Measurements from ENCODE around the gene APOBR. TPM values are rescaled to one million over a fixed set of nuclear protein-coding genes. Genes with fewer than 3 reads are reported as not detected.

APOBR gene
- total RNA-seq, 2 experiments from 2014 or later = 0.47 to 3.4 TPM

GRCh38 chr16:28520672-28521071, 26.2 kb downstream of the APOBR start:
- peaks cover 14% of the 10 kb centered on the region for H3K4me1 ChIP-seq (ENCODE audit: insufficient read depth, low read length, poor library complexity, severe bottlenecking)
- H4K20me1 ChIP-seq (ENCODE audit: insufficient read depth, low read length) = no peaks in the 10 kb centered on the region
- intact Hi-C loops (cut with micrococcal nuclease; ENCODE audit: unreplicated experiment) = no loop called here
- no peak overlapping the region for H3K4me2 ChIP-seq (ENCODE audit: low read length)
- TF ChIP-seq CTCF (conservative IDR thresholded peaks at IDR 0.05; ENCODE audit: low read length) = no peak
- TF ChIP-seq EZH2phosphoT487 (IDR thresholded peaks at IDR 0.05; ENCODE audit: borderline replicate concordance, low read depth, low read length) = no peak
- H3K27ac ChIP-seq (ENCODE audit: low read depth, low read length, poor library complexity, severe bottlenecking) = no peak overlapping the region
- H3K9me3 ChIP-seq (ENCODE audit: low read length) = no peaks in the 10 kb centered on the region
- ChIA-PET CTCF (ENCODE audit: unreplicated experiment) (no interaction called here), POLR2A (no interaction called here)
- H3K79me2 ChIP-seq (ENCODE audit: insufficient read depth, low read depth, low read length) = no peaks in the 10 kb centered on the region
- DNase-seq (ENCODE audit: low spot score) = no peak
- H3K36me3 ChIP-seq (ENCODE audit: insufficient read depth, low read length) = no peaks in the 10 kb centered on the region
- H3K9me2 ChIP-seq (ENCODE audit: insufficient read depth, low read length) = no peaks in the 10 kb centered on the region
- no peak overlapping the region for H2AFZ ChIP-seq (ENCODE audit: low read length)
- H3K4me3 ChIP-seq (ENCODE audit: low read depth, low read length, poor library complexity, severe bottlenecking) = no peak overlapping the region
- BruUV-seq (replicated peaks) = no TSS peak

GRCh38 chr16:28521436-28521835, 27.0 kb downstream of the APOBR start:
- H3K4me2 ChIP-seq (ENCODE audit: low read length) = no peak overlapping the region

More at GRCh38 chr16:28521436-28521835, 27.0 kb downstream of the APOBR start:
- Histone ChIP-seq H3K4me1 (ENCODE audit: insufficient read depth, low read length, poor library complexity, severe bottlenecking) (peaks cover 14% of the 10 kb centered on the region), H2AFZ (ENCODE audit: low read length) (no peak overlapping the region), H4K20me1 (ENCODE audit: insufficient read depth, low read length) (no peaks in the 10 kb centered on the region), H3K4me3 (ENCODE audit: low read depth, low read length, poor library complexity, severe bottlenecking) (no peak overlapping the region), H3K9me2 (ENCODE audit: insufficient read depth, low read length) (no peaks in the 10 kb centered on the region), H3K79me2 (ENCODE audit: insufficient read depth, low read depth, low read length) (no peaks in the 10 kb centered on the region), H3K36me3 (ENCODE audit: insufficient read depth, low read length) (no peaks in the 10 kb centered on the region), H3K27ac (ENCODE audit: low read depth, low read length, poor library complexity, severe bottlenecking) (no peak overlapping the region), H3K9me3 (ENCODE audit: low read length) (no peaks in the 10 kb centered on the region)
- intact Hi-C loops (cut with micrococcal nuclease; ENCODE audit: unreplicated experiment) = no loop called here
- peak; percentile 39 for DNase-seq (ENCODE audit: low spot score)
- BruUV-seq (replicated peaks) = no TSS peak
- ChIA-PET CTCF (ENCODE audit: unreplicated experiment) (no interaction called here), POLR2A (interaction anchor here (0.6 kb wide), 1 partner anchor 1804 kb away, joined by 3 read pairs; no protein-coding TSS in a partner anchor)
- TF ChIP-seq CTCF (conservative IDR thresholded peaks at IDR 0.05; ENCODE audit: low read length) = no peak
- TF ChIP-seq EZH2phosphoT487 (IDR thresholded peaks at IDR 0.05; ENCODE audit: borderline replicate concordance, low read depth, low read length) = no peak

Data from OCI-LY7 (cell line).